ENCODE measurements around the gene GBE1. TPM values are rescaled to one million over a fixed set of nuclear protein-coding genes. Genes with fewer than 3 reads are reported as not detected.

GBE1 gene
- total RNA-seq, 1 experiment from 2014 or later, result 12.7 TPM

DNA sequence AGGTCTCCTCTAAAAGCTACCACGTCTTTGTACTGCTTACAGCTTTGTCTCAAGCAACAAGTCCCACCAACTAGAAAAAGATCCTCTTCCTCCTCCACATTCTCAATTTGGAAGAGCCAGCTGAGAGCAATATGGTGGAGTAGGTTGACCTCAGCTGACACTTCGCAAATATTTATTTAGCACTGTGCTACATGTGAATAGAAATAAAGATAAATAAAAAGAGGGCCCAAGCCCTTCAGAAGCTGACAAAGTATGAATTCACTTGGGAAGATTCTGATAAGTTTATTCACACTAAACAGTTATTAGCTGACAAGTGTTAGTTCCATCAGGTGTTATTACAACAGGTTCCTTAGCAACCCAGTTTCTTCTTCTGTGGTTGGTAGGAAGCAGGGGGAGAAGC is 310.3 kb downstream of the GBE1 start:
- no peaks in the 10 kb centered on the region for H3K9me3 Mint-ChIP-seq (ENCODE audit: low read depth, unreplicated experiment)
- CTCF ChIA-PET, result no interaction called here
- H3K36me3 Mint-ChIP-seq (ENCODE audit: insufficient read depth, unreplicated experiment), result no peaks in the 10 kb centered on the region
- no peaks in the 10 kb centered on the region for H3K27me3 Mint-ChIP-seq (ENCODE audit: unreplicated experiment)
- H3K27ac Mint-ChIP-seq (ENCODE audit: unreplicated experiment), result no peak overlapping the region
- H3K4me1 Mint-ChIP-seq (ENCODE audit: low read depth, unreplicated experiment), result no peaks in the 10 kb centered on the region
- no peak overlapping the region for H3K4me3 Mint-ChIP-seq (ENCODE audit: low read depth, unreplicated experiment)
- TF ChIP-seq, protein P1, sequence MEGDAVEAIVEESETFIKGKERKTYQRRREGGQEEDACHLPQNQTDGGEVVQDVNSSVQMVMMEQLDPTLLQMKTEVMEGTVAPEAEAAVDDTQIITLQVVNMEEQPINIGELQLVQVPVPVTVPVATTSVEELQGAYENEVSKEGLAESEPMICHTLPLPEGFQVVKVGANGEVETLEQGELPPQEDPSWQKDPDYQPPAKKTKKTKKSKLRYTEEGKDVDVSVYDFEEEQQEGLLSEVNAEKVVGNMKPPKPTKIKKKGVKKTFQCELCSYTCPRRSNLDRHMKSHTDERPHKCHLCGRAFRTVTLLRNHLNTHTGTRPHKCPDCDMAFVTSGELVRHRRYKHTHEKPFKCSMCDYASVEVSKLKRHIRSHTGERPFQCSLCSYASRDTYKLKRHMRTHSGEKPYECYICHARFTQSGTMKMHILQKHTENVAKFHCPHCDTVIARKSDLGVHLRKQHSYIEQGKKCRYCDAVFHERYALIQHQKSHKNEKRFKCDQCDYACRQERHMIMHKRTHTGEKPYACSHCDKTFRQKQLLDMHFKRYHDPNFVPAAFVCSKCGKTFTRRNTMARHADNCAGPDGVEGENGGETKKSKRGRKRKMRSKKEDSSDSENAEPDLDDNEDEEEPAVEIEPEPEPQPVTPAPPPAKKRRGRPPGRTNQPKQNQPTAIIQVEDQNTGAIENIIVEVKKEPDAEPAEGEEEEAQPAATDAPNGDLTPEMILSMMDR (IDR thresholded peaks at IDR 0.05; ENCODE audit: unreplicated experiment), result no peak
- no TSS peak for BruUV-seq (replicated peaks)
- no peak for DNase-seq
- intact Hi-C loops (cut with micrococcal nuclease; ENCODE audit: unreplicated experiment), result no loop called here

DNA sequence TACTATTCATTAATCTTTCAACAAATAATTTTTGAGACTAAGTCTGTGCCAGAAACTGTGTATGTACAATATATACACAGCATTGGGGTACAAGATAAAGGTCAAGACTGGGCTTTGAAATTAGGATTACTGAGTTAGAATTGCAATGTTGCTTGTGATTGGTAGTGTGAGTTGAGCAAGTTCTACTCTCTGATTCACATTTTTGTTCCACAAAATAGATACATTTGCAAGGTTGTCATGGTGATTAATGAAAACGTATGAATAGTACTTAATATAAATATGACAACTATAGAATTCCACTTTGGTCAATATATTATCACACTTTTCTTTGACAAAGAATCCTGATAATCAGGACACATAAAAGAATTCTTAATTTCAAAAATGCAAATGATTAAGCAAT is 314.6 kb downstream of the GBE1 start:
- no peaks in the 10 kb centered on the region for H3K9me3 Mint-ChIP-seq (ENCODE audit: low read depth, unreplicated experiment)
- no peak for DNase-seq
- no peaks in the 10 kb centered on the region for H3K27me3 Mint-ChIP-seq (ENCODE audit: unreplicated experiment)
- CTCF ChIA-PET, result interaction anchor here (0.6 kb wide), 1 partner anchor 646 kb away, joined by 3 read pairs; no protein-coding TSS in a partner anchor
- no TSS peak for BruUV-seq (replicated peaks)
- no peaks in the 10 kb centered on the region for H3K4me1 Mint-ChIP-seq (ENCODE audit: low read depth, unreplicated experiment)
- intact Hi-C loops (cut with micrococcal nuclease; ENCODE audit: unreplicated experiment), result no loop called here
- no peaks in the 10 kb centered on the region for H3K36me3 Mint-ChIP-seq (ENCODE audit: insufficient read depth, unreplicated experiment)
- no peak overlapping the region for H3K4me3 Mint-ChIP-seq (ENCODE audit: low read depth, unreplicated experiment)
- no peak overlapping the region for H3K27ac Mint-ChIP-seq (ENCODE audit: unreplicated experiment)
- TF ChIP-seq, protein P1 (IDR thresholded peaks at IDR 0.05; ENCODE audit: unreplicated experiment), result no peak

DNA sequence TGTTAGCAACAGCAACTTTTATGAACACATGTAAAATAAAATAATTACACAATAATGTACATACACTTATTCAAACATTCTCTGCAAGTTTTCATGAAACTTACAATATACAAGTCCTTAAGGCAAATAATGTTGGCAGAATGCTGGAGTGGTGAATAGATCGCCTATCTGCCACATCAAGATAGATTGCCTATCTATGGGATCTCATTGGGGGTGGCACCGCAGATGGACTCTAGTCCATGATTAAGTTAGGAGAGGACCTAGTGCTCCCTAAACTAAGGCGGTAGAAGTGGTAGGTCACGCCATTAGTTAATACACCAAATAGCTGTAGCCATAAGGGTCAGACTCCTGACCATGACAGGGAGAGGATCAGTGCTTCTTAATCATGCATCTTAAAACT is 315.7 kb downstream of the GBE1 start:
- no peak overlapping the region for H3K4me3 Mint-ChIP-seq (ENCODE audit: low read depth, unreplicated experiment)
- TF ChIP-seq, protein P1 (IDR thresholded peaks at IDR 0.05; ENCODE audit: unreplicated experiment), result no peak
- H3K9me3 Mint-ChIP-seq (ENCODE audit: low read depth, unreplicated experiment), result no peaks in the 10 kb centered on the region
- no peak overlapping the region for H3K27ac Mint-ChIP-seq (ENCODE audit: unreplicated experiment)
- H3K4me1 Mint-ChIP-seq (ENCODE audit: low read depth, unreplicated experiment), result no peaks in the 10 kb centered on the region
- intact Hi-C loops (cut with micrococcal nuclease; ENCODE audit: unreplicated experiment), result no loop called here
- CTCF ChIA-PET, result no interaction called here
- H3K36me3 Mint-ChIP-seq (ENCODE audit: insufficient read depth, unreplicated experiment), result no peaks in the 10 kb centered on the region
- no peak for DNase-seq
- no TSS peak for BruUV-seq (replicated peaks)
- no peaks in the 10 kb centered on the region for H3K27me3 Mint-ChIP-seq (ENCODE audit: unreplicated experiment)

DNA sequence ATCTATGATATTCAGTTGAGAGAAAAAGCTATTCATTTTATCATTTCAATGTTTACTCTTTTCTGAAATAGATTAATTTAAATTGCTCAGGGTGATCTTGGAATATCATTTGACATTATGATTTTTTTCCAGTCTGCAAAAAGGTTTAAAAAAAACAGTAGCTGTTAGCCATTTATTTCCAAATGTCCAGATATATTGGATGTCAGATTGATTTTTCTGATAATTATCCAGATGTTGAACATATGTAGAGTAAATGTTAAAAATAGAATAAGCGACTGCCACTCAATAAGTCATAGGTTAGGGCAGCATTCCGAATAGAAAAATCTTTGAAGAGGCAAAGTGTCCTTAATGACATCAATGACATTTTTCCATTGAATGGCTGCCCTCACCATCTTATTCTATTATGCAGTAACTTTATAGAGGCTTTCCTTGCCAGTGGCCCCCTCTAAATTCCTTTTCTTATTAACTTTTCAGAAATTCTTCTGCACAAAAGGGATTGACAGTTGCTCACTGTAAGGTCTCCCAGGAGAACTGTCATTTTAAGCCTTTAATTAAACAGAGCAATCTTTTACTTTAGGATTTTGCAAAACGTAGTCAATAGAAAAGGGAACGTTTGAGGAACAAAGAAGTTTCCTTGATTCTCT is 316.5 kb downstream of the GBE1 start:
- Mint-ChIP-seq H3K36me3 (ENCODE audit: insufficient read depth, unreplicated experiment) (no peaks in the 10 kb centered on the region), H3K27me3 (ENCODE audit: unreplicated experiment) (no peaks in the 10 kb centered on the region), H3K4me3 (ENCODE audit: low read depth, unreplicated experiment) (no peak overlapping the region), H3K27ac (ENCODE audit: unreplicated experiment) (no peak overlapping the region), H3K4me1 (ENCODE audit: low read depth, unreplicated experiment) (no peaks in the 10 kb centered on the region), H3K9me3 (ENCODE audit: low read depth, unreplicated experiment) (no peaks in the 10 kb centered on the region)
- no TSS peak for BruUV-seq (replicated peaks)
- intact Hi-C loops (cut with micrococcal nuclease; ENCODE audit: unreplicated experiment), result no loop called here
- CTCF ChIA-PET, result interaction anchor here (0.6 kb wide), 1 partner anchor 621 kb away, joined by 6 read pairs; no protein-coding TSS in a partner anchor
- TF ChIP-seq, protein P1 (IDR thresholded peaks at IDR 0.05; ENCODE audit: unreplicated experiment), result no peak
- no peak for DNase-seq
